Fibroblast of skin of left biceps (primary cell): ENCODE data around the gene ANO4.
"Not testable (repeated sequence)": the region's sequence is repeated elsewhere in the genome, so short reads cannot be mapped to it uniquely, and the experiment has no call there.

Experiments
- DNase-seq, 2 experiments: peaks; one replicate each; pipeline ENCODE4 v3.0.0-alpha.2; 2013; ENCODE audit warnings: low read depth in 2 of 2

Gene ANO4

DNA sequence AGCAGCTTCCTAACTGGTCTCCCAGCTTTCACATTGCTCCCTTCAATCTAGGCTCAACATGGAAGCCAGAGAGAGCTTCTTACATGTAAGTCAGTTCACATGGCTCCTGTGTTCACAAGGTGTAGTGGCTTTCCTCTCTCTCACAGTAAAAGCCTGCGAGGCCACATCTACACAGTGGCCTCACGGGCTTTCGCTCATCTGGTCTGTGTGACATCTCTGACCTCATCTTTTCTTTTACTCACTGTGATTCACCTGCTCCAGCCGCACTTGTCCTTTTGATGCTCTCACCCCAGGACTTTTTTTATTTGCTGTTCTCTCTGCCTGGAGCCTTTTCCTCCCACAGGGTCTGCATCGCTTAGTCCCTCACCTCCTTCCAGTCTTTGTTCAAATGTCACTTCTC is 293.3 kb downstream of the ANO4 start:
- DNase-seq: no peak

- DNase-seq: no peak
Observed at GRCh38 chr12:101089271-101089670, 294.7 kb downstream of the ANO4 start.

- not testable (repeated sequence) for DNase-seq
Observed at GRCh38 chr12:101090222-101090621, 295.6 kb downstream of the ANO4 start.

DNA sequence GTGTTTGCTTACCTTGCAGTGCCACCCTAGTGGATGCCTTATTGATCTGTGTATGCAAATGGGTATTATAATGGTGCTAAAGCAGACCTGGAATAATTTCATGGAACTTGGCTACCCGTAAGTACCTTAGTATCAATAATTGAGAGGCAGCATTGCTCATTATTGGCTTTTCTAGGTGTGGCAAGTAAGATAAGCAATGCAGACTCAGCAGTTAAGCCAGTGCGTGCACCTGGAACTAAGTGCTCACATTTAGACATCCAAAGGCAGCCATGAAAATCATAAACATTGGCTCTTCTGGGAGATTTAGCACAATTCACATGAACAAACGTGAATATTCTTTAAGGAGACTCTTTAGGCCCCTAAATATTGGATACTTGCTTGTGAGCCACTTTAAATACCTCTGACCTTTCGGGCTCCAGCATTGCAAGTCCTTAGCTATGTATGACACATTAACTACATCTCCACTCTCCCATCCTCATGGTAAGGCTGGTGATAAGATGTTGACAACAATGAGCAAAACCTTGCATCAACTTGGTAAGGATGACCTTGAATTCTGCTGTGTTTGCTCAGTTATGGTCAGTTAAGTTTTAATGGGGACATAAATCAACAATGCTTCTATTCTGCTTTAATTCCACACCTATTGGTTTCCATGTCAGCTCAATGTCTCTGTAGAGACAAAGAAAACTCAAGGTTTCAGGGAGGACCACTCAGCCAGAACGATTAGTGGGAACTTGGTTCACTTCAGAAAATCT is 303.4 kb downstream of the ANO4 start:
- DNase-seq: no peak

- DNase-seq: no peak
Observed at GRCh38 chr12:101107032-101107763, 312.6 kb downstream of the ANO4 start.

DNA sequence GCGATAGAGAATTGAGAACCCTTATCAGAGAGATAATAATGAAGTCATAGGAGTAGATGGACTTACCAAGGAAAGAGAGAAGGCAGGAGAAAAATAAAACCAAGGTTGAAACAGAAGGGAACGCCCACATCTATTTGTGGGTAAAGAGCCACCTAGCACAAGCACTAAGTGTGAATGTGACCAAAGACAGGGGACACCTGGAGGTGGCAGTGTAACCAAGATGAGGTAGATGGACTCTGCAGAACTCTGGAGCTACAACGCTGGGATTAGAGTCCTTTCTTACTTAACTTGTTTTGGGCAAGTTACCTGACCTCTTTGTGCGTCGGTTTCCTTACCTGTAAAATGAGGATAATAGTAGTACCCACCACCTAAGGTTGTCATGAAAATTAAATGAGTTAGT is 313.6 kb downstream of the ANO4 start:
- no peak for DNase-seq

- DNase-seq: no peak
Observed at GRCh38 chr12:101110866-101111265, 316.3 kb downstream of the ANO4 start.

DNA sequence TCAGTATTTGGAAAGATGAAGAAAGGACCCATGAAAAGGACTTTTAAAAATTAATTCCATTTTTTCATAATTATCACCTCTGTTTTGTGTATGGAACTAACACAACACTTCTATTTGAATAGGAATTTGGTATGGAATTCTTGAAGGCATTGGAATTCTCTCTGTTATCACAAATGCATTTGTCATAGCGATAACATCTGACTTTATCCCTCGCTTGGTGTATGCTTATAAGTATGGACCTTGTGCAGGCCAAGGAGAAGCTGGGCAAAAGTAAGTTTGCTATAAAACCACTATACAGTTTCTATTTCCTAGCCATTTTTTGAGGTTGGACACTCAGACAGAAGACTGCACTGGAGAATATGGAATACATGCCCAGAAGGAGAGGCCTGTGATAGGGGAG is 316.9 kb downstream of the ANO4 start:
- DNase-seq: no peak

GRCh38 chr12:101115326-101115725 is 320.8 kb downstream of the ANO4 start:
- DNase-seq: no peak

DNA sequence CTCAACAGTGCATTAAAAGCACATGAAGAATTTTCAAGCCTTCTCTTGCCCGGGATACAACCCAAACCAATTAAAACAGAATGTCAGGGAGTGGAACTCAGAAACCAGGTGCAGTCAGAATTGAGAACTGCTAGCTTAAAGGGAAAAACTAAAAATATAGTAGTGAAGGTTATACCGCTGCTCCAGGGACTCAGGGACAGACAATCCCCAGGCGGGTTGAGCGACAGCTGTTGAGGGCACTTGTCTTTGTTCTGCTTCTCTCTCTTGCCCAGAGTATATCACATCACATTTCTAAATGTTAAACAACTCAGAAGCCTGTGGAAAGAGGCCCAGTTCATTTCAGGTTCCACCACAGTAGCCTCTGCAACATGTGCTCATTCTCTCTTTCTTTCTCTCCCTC is 322.3 kb downstream of the ANO4 start:
- no peak for DNase-seq

DNA sequence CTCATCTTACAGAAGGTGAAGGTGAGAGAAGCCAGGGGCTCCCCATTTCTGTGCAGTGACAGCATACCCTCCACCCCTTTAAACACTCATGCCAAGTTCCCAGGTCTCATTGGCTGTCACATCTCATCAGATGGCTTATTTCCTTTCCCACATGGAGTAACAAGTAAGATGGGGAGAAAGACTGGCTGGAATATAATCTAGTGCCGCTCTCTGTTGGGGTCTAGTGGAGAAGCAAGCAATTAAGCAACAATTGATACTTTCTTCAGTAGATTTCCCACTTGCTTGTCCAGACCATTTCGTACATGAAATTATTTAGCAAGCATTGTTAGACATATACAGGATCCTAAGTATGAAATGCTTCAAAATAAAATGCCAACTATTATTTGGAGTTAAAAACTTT is 323.3 kb downstream of the ANO4 start:
- DNase-seq: no peak

GRCh38 chr12:101127521-101128219 is 333.1 kb downstream of the ANO4 start:
- DNase-seq: no peak

- DNase-seq: not testable (repeated sequence)
Observed at GRCh38 chr12:101145777-101146431, 351.3 kb downstream of the ANO4 start.

GRCh38 chr12:101165319-101165718 is 370.7 kb downstream of the ANO4 start:
- DNase-seq: no peak

GRCh38 chr12:101166866-101167265 is 372.3 kb downstream of the ANO4 start:
- DNase-seq: no peak

DNA sequence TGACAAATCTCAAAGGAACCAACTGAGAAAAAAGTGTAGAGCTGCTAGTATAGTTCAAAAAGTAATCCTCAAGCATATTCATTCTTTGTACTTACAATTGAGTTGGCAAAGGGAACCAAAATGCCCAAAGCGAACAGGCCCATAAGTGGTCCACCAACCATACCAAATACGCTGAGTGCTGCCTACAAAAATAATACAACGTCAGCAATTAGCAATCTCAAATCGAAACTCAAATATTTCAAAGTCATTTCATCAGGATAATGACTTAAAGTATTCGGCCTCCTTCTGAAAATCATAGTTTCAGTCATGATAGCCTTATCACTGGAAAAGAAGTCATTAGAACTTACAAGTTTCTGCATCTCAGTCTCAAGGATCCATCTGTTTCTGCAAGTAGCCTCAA is 373.4 kb downstream of the ANO4 start:
- DNase-seq: no peak

GRCh38 chr12:101172316-101172715 is 377.7 kb downstream of the ANO4 start:
- DNase-seq: no peak

DNA sequence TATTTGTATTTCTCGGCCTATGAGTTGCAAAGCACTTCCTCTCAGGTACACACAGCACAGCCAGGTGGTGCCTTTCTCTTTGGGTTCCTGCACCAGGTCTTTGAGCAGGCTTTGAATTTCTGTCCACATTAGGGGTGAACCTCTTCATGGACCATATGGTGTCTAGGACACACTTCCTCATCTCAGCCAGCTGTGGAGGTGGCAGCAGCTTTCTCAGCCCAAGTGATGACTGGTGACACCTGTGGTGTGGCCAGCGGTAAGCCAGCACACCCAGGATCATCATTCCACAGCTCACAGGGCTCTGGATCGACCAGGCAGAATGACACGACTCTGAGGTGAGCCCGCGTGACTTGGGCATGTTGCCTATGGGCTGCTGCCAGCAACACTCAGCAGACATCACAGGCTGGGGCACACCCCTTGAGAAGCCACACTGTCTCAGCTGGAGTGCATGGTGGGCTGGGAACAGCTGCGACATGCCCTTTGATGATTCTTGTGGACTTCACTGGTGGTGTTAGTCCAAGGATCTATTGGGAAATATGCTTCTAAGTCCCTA is 378.7 kb downstream of the ANO4 start:
- no peak for DNase-seq

DNA sequence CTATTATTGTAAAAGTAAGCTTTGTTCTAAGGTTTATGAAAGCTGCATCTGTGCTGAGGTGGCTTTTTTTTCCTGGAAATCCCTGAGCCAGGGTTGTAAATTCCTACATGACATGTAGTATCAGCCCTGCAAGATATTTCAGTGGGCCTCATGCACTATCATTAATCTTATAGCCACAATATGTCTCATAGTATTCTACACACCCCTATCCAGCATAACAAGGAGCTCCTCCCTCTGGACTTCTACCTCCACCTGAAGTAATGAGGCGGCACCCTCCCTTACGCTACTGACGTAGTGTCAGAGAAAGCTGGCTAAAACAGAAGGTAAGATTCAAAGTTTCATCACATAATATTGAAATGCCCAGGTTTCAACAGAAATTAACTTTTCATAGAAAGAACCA is 380.0 kb downstream of the ANO4 start:
- DNase-seq: no peak
